Activated CD4-positive, alpha-beta memory T cell treated with anti-CD3 and anti-CD28 coated beads, Interleukin-2, amount 10 ng/mL, durations not matched to agents 7 days and 5 days (primary cell): Measurements from ENCODE around the gene DTD1. TPM values are rescaled to one million over a fixed set of nuclear protein-coding genes. Genes with fewer than 3 reads are reported as not detected.
A peak's percentile ranks its signal among the peaks of the same experiment; 100 is the strongest.

Experiments used
- CTCF ChIA-PET: fragments of 350-600 bp; sonication (Branson Sonifier 250); formaldehyde crosslinking; loops from one replicate; lab custom pipeline; 2021; ENCODE audit warnings: antibody characterized with exemption, inconsistent platforms; lab: Charles Lee
- POLR2A ChIA-PET: fragments of 350-600 bp; sonication (Branson Sonifier 250); formaldehyde crosslinking; loops from one replicate; lab custom pipeline; 2021; ENCODE audit warnings: antibody characterized with exemption; lab: Charles Lee
- DNase-seq: peaks from one replicate; pipeline ENCODE4 v3.0.0-alpha.2; 2020
- H3K27ac Mint-ChIP-seq: one replicate; pipeline ENCODE4 v1.8.0; 2021; ENCODE audit warnings: mild to moderate bottlenecking, mixed read lengths
- H3K27me3 Mint-ChIP-seq: one replicate; pipeline ENCODE4 v1.8.0; 2021; ENCODE audit warnings: mixed read lengths
- H3K36me3 Mint-ChIP-seq: one replicate; pipeline ENCODE4 v1.8.0; 2021; ENCODE audit warnings: low read depth, mixed read lengths
- H3K4me1 Mint-ChIP-seq: one replicate; pipeline ENCODE4 v1.8.0; 2021; ENCODE audit warnings: mixed read lengths
- H3K4me3 Mint-ChIP-seq: one replicate; pipeline ENCODE4 v1.8.0; 2021; ENCODE audit warnings: mild to moderate bottlenecking, mixed read lengths
- H3K9me3 Mint-ChIP-seq: one replicate; pipeline ENCODE4 v1.8.0; 2021; ENCODE audit warnings: mixed read lengths
- total RNA-seq, 2 experiments: library from RNA; stranded (reverse); gene quantifications; one replicate each; pipeline ENCODE4 v1.2.3, GENCODE V29; 2021

DTD1 gene
- total RNA-seq, 2 experiments from 2014 or later = 28.6 to 33.4 TPM

GRCh38 chr20:18624948-18625347 is 37.1 kb downstream of the DTD1 start:
- peaks cover 14% of the 10 kb centered on the region for H3K36me3 Mint-ChIP-seq
- POLR2A ChIA-PET = no interaction called here
- H3K27me3 Mint-ChIP-seq = no peaks in the 10 kb centered on the region
- CTCF ChIA-PET = no interaction called here
- no peak overlapping the region for H3K27ac Mint-ChIP-seq
- DNase-seq = no peak
- no peaks in the 10 kb centered on the region for H3K4me1 Mint-ChIP-seq
- peaks cover 2% of the 10 kb centered on the region for H3K9me3 Mint-ChIP-seq
- H3K4me3 Mint-ChIP-seq = no peak overlapping the region

GRCh38 chr20:18625907-18626655 is 38.2 kb downstream of the DTD1 start:
- Mint-ChIP-seq H3K4me1 (no peaks in the 10 kb centered on the region), H3K36me3 (peaks cover 14% of the 10 kb centered on the region), H3K9me3 (peaks cover 2% of the 10 kb centered on the region), H3K27ac (no peak overlapping the region), H3K27me3 (no peaks in the 10 kb centered on the region), H3K4me3 (no peak overlapping the region)
- ChIA-PET POLR2A (no interaction called here), CTCF (no interaction called here)
- no peak for DNase-seq

GRCh38 chr20:18628330-18628920 is 40.6 kb downstream of the DTD1 start:
- Mint-ChIP-seq H3K36me3 (peaks cover 14% of the 10 kb centered on the region), H3K27ac (no peak overlapping the region), H3K4me3 (no peak overlapping the region), H3K4me1 (no peaks in the 10 kb centered on the region), H3K9me3 (peaks cover 2% of the 10 kb centered on the region), H3K27me3 (no peaks in the 10 kb centered on the region)
- ChIA-PET CTCF (interaction anchor here (0.7 kb wide), 1 partner anchor 16 kb away, joined by 5 read pairs; no protein-coding TSS in a partner anchor), POLR2A (no interaction called here)
- DNase-seq = no peak

- no peaks in the 10 kb centered on the region for H3K27me3 Mint-ChIP-seq
- no peaks in the 10 kb centered on the region for H3K4me1 Mint-ChIP-seq
- POLR2A ChIA-PET = interaction anchor here (0.8 kb wide), 1 partner anchor 161 kb away, joined by 3 read pairs; no protein-coding TSS in a partner anchor
- CTCF ChIA-PET = interaction anchor here (0.7 to 1.7 kb wide), 9 partner anchors 10 to 435 kb away, joined by 3 to 7 read pairs (median 5); no protein-coding TSS in a partner anchor
- no peak overlapping the region for H3K4me3 Mint-ChIP-seq
- no peak overlapping the region for H3K27ac Mint-ChIP-seq
- H3K36me3 Mint-ChIP-seq = peaks cover 14% of the 10 kb centered on the region
- peaks cover 2% of the 10 kb centered on the region for H3K9me3 Mint-ChIP-seq
- DNase-seq = peak; percentile 52
Measured at GRCh38 chr20:18632196-18632789, 44.4 kb downstream of the DTD1 start.

- Mint-ChIP-seq H3K4me3 (no peak overlapping the region), H3K27me3 (no peaks in the 10 kb centered on the region), H3K4me1 (no peaks in the 10 kb centered on the region), H3K9me3 (no peaks in the 10 kb centered on the region), H3K36me3 (peaks cover 11% of the 10 kb centered on the region), H3K27ac (no peak overlapping the region)
- CTCF ChIA-PET = interaction anchor here (1.0 to 1.7 kb wide), 3 partner anchors 9 to 424 kb away, joined by 3 to 7 read pairs (median 3); no protein-coding TSS in a partner anchor
- DNase-seq = no peak
- POLR2A ChIA-PET = no interaction called here
Measured at GRCh38 chr20:18633411-18633810, 45.6 kb downstream of the DTD1 start.

GRCh38 chr20:18634501-18634900 is 46.6 kb downstream of the DTD1 start:
- no peak for DNase-seq
- peaks cover 2% of the 10 kb centered on the region for H3K4me1 Mint-ChIP-seq
- POLR2A ChIA-PET = no interaction called here
- no peak overlapping the region for H3K4me3 Mint-ChIP-seq
- H3K27ac Mint-ChIP-seq = no peak overlapping the region
- peaks cover 6% of the 10 kb centered on the region for H3K36me3 Mint-ChIP-seq
- CTCF ChIA-PET = interaction anchor here (0.9 to 1.0 kb wide), 2 partner anchors 18 to 221 kb away, joined by 3 to 4 read pairs; no protein-coding TSS in a partner anchor
- H3K9me3 Mint-ChIP-seq = no peaks in the 10 kb centered on the region
- no peaks in the 10 kb centered on the region for H3K27me3 Mint-ChIP-seq

GRCh38 chr20:18635380-18635779 is 47.5 kb downstream of the DTD1 start:
- no peak overlapping the region for H3K27ac Mint-ChIP-seq
- no peak overlapping the region for H3K4me3 Mint-ChIP-seq
- peaks cover 4% of the 10 kb centered on the region for H3K36me3 Mint-ChIP-seq
- H3K27me3 Mint-ChIP-seq = no peaks in the 10 kb centered on the region
- ChIA-PET POLR2A (no interaction called here), CTCF (no interaction called here)
- no peak for DNase-seq
- H3K4me1 Mint-ChIP-seq = peaks cover 2% of the 10 kb centered on the region
- no peaks in the 10 kb centered on the region for H3K9me3 Mint-ChIP-seq

- CTCF ChIA-PET = no interaction called here
- H3K27ac Mint-ChIP-seq = no peak overlapping the region
- POLR2A ChIA-PET = no interaction called here
- H3K36me3 Mint-ChIP-seq = peaks cover 4% of the 10 kb centered on the region
- no peak for DNase-seq
- peaks cover 2% of the 10 kb centered on the region for H3K4me1 Mint-ChIP-seq
- no peak overlapping the region for H3K4me3 Mint-ChIP-seq
- H3K9me3 Mint-ChIP-seq = no peaks in the 10 kb centered on the region
- H3K27me3 Mint-ChIP-seq = no peaks in the 10 kb centered on the region
Measured at GRCh38 chr20:18637224-18637623, 49.4 kb downstream of the DTD1 start.

- H3K27me3 Mint-ChIP-seq = no peaks in the 10 kb centered on the region
- H3K4me1 Mint-ChIP-seq = peaks cover 2% of the 10 kb centered on the region
- no peak for DNase-seq
- POLR2A ChIA-PET = no interaction called here
- H3K4me3 Mint-ChIP-seq = no peak overlapping the region
- peaks cover 7% of the 10 kb centered on the region for H3K36me3 Mint-ChIP-seq
- no peaks in the 10 kb centered on the region for H3K9me3 Mint-ChIP-seq
- H3K27ac Mint-ChIP-seq = no peak overlapping the region
- CTCF ChIA-PET = interaction anchor here (0.7 to 1.1 kb wide), 3 partner anchors 9 to 193 kb away, joined by 3 to 4 read pairs (median 3); no protein-coding TSS in a partner anchor
Measured at GRCh38 chr20:18638768-18639167, 50.9 kb downstream of the DTD1 start.

GRCh38 chr20:18639501-18639979 is 51.7 kb downstream of the DTD1 start:
- ChIA-PET CTCF (interaction anchor here (0.7 to 0.8 kb wide), 3 partner anchors 8 to 906 kb away, joined by 3 to 5 read pairs (median 4); no protein-coding TSS in a partner anchor), POLR2A (no interaction called here)
- H3K4me1 Mint-ChIP-seq = peaks cover 2% of the 10 kb centered on the region
- no peak overlapping the region for H3K27ac Mint-ChIP-seq
- no peak for DNase-seq
- peaks cover 7% of the 10 kb centered on the region for H3K36me3 Mint-ChIP-seq
- H3K27me3 Mint-ChIP-seq = no peaks in the 10 kb centered on the region
- no peaks in the 10 kb centered on the region for H3K9me3 Mint-ChIP-seq
- H3K4me3 Mint-ChIP-seq = no peak overlapping the region

GRCh38 chr20:18645196-18645745 is 57.4 kb downstream of the DTD1 start:
- DNase-seq = no peak
- H3K27ac Mint-ChIP-seq = no peak overlapping the region
- ChIA-PET POLR2A (interaction anchor here (0.5 kb wide), 1 partner anchor 242 kb away, joined by 3 read pairs; no protein-coding TSS in a partner anchor), CTCF (interaction anchor here (0.6 kb wide), 1 partner anchor 16 kb away, joined by 5 read pairs; no protein-coding TSS in a partner anchor)
- no peaks in the 10 kb centered on the region for H3K4me1 Mint-ChIP-seq
- no peaks in the 10 kb centered on the region for H3K27me3 Mint-ChIP-seq
- H3K36me3 Mint-ChIP-seq = peaks cover 3% of the 10 kb centered on the region
- H3K9me3 Mint-ChIP-seq = no peaks in the 10 kb centered on the region
- no peak overlapping the region for H3K4me3 Mint-ChIP-seq

GRCh38 chr20:18645851-18646250 is 58.0 kb downstream of the DTD1 start:
- Mint-ChIP-seq H3K4me3 (no peak overlapping the region), H3K36me3 (peaks cover 3% of the 10 kb centered on the region), H3K4me1 (no peaks in the 10 kb centered on the region), H3K27me3 (no peaks in the 10 kb centered on the region), H3K27ac (no peak overlapping the region), H3K9me3 (no peaks in the 10 kb centered on the region)
- DNase-seq = no peak
- ChIA-PET POLR2A (no interaction called here), CTCF (no interaction called here)
